HepG2 (cell line): ENCODE data around the gene FALEC. TPM values are rescaled to one million over a fixed set of nuclear protein-coding genes. Genes with fewer than 3 reads are reported as not detected.

Experiments
- CAMTA2 ChIP-seq: sonication (generic); formaldehyde crosslinking; IDR thresholded peaks from 2 replicates; pipeline ENCODE4 v1.4.0; 2020; ENCODE audit warnings: mild to moderate bottlenecking, missing genetic modification reagents, borderline replicate concordance
- GABPB1 ChIP-seq: IDR thresholded peaks from 2 replicates; pipeline ENCODE4 v1.6.1; 2016; ENCODE audit warnings: mild to moderate bottlenecking, missing genetic modification reagents, moderate library complexity, missing compliant biosample characterization
- HOXD1 ChIP-seq: sonication (generic); formaldehyde crosslinking; IDR thresholded peaks from 2 replicates; pipeline ENCODE4 v1.5.0; 2020; ENCODE audit warnings: missing genetic modification reagents
- KDM6A ChIP-seq: IDR thresholded peaks from 2 replicates; pipeline ENCODE4 v1.6.1; 2016; ENCODE audit warnings: low read depth
- KLF13 ChIP-seq: sonication (generic); formaldehyde crosslinking; IDR thresholded peaks from 2 replicates; pipeline ENCODE4 v1.4.0; 2020; ENCODE audit warnings: mild to moderate bottlenecking, missing genetic modification reagents
- MTF1 ChIP-seq: sonication (generic); formaldehyde crosslinking; IDR thresholded peaks from 2 replicates; pipeline ENCODE4 v1.5.0; 2020; ENCODE audit warnings: missing genetic modification reagents
- NFE2L1 ChIP-seq: sonication (generic); formaldehyde crosslinking; IDR thresholded peaks from 2 replicates; pipeline ENCODE4 v1.4.0; 2020; ENCODE audit warnings: missing genetic modification reagents, mild to moderate bottlenecking, borderline replicate concordance
- PRMT3 ChIP-seq: sonication (generic); formaldehyde crosslinking; IDR thresholded peaks from 2 replicates; pipeline ENCODE4 v1.8.1; 2022; ENCODE audit warnings: low read depth, mild to moderate bottlenecking, moderate library complexity, missing genetic modification reagents, borderline replicate concordance
- RARG ChIP-seq: sonication (generic); formaldehyde crosslinking; IDR thresholded peaks from 2 replicates; pipeline ENCODE4 v1.4.0; 2020; ENCODE audit warnings: low read depth, mild to moderate bottlenecking, missing genetic modification reagents
- SKIL ChIP-seq: sonication (generic); formaldehyde crosslinking; IDR thresholded peaks from 2 replicates; pipeline ENCODE4 v1.8.0; 2022; ENCODE audit warnings: missing genetic modification reagents, mild to moderate bottlenecking, moderate library complexity, borderline replicate concordance
- SNAPC2 ChIP-seq: sonication (generic); formaldehyde crosslinking; IDR thresholded peaks from 2 replicates; pipeline ENCODE4 v1.8.1; 2022; ENCODE audit warnings: mild to moderate bottlenecking, missing genetic modification reagents
- SOX6 ChIP-seq, 2 experiments: fragments of 450-650 bp in 1 of 2; sonication (generic) in 1 of 2; formaldehyde crosslinking in 1 of 2; IDR thresholded peaks; 2 replicates each; pipeline versions ENCODE4 v1.4.0 to v1.6.1; 2017 to 2020; ENCODE audit warnings: antibody characterized with exemption in 1 of 2, mild to moderate bottlenecking in 1 of 2, missing genetic modification reagents in 1 of 2
- TBL1XR1 ChIP-seq: fragments of 150-350 bp; IDR thresholded peaks from 2 replicates; pipeline ENCODE4 v1.6.1; 2014; ENCODE audit warnings: borderline replicate concordance, low read length; ENCODE audit not compliant: partially characterized antibody
- THAP9 ChIP-seq: sonication (generic); formaldehyde crosslinking; IDR thresholded peaks from 2 replicates; pipeline ENCODE4; 2020; ENCODE audit warnings: missing genetic modification reagents, mild to moderate bottlenecking, borderline replicate concordance
- YEATS4 ChIP-seq: sonication (generic); formaldehyde crosslinking; IDR thresholded peaks from 2 replicates; pipeline ENCODE4 v1.4.0; 2020; ENCODE audit warnings: missing genetic modification reagents, borderline replicate concordance
- ZBTB1 ChIP-seq: sonication (generic); formaldehyde crosslinking; IDR thresholded peaks from 2 replicates; pipeline ENCODE4 v1.4.0; 2020; ENCODE audit warnings: missing genetic modification reagents, borderline replicate concordance
- ZC3H13 ChIP-seq: sonication (generic); formaldehyde crosslinking; IDR thresholded peaks from 2 replicates; pipeline ENCODE4 v1.8.1; 2023; ENCODE audit warnings: mild to moderate bottlenecking, missing genetic modification reagents, moderate library complexity
- ZNF232 ChIP-seq: sonication (generic); formaldehyde crosslinking; IDR thresholded peaks from 2 replicates; pipeline ENCODE4 v1.4.0; 2020; ENCODE audit warnings: missing genetic modification reagents, borderline replicate concordance
- ZNF253 ChIP-seq: sonication (generic); formaldehyde crosslinking; IDR thresholded peaks from 2 replicates; pipeline ENCODE4 v1.8.0; 2022; ENCODE audit warnings: mild to moderate bottlenecking, missing genetic modification reagents, borderline replicate concordance
- ZNF30 ChIP-seq: sonication (generic); formaldehyde crosslinking; IDR thresholded peaks from 2 replicates; pipeline ENCODE4 v1.5.0; 2020; ENCODE audit warnings: mild to moderate bottlenecking, missing genetic modification reagents
- ZNF614 ChIP-seq: IDR thresholded peaks from 2 replicates; pipeline ENCODE4 v1.6.1; 2018; ENCODE audit warnings: missing biosample characterization, missing genetic modification reagents, inconsistent platforms, borderline replicate concordance
- ZNF644 ChIP-seq: IDR thresholded peaks from 2 replicates; pipeline ENCODE4 v1.6.1; 2016; ENCODE audit warnings: low read depth
- polyA plus RNA-seq, 8 experiments: library from polyadenylated mRNA; depleted of rRNA in 3 of 8; stranded (reverse) in 7 of 8; unstranded in 1 of 8; fragments of >200 nt; fragmentation: Illumina TruSeq in 4 of 8; extraction: Trizol in 4 of 8; gene quantifications; 2 replicates each; pipeline versions ENCODE4 v1.2.1 to v1.2.3, GENCODE V29; 2011 to 2016; ENCODE audit warnings: low read depth in 4 of 8, missing spikeins in 1 of 8, mixed read lengths in 1 of 8; ENCODE audit not compliant: insufficient read depth in 1 of 8
- total RNA-seq, 5 experiments: library from RNA; depleted of rRNA; stranded (reverse); fragments of >200 nt; fragmentation: Illumina TruSeq; extraction: Trizol; gene quantifications; 2 replicates each; pipeline ENCODE4 v1.2.3, GENCODE V29; 2016; ENCODE audit warnings: low read depth in 1 of 5

FALEC gene
- total and polyA plus RNA-seq, 2 of the 13 experiments (the other 11 are each of a cell fraction or from before 2014, with no cell fraction given): 0.33 to 0.71 TPM

GRCh38 chr1:150567717-150568593, 52.4 kb downstream of the FALEC start (continued):
- TF ChIP-seq THAP9 (CRISPR knock-in tag) (peak; percentile 53; the same call in 1 of the 2 replicates), ZC3H13 (CRISPR knock-in tag) (no peak), SKIL (CRISPR knock-in tag) (no peak; the same call in 1 of the 2 replicates), MTF1 (CRISPR knock-in tag) (no peak), SNAPC2 (no peak), TBL1XR1 (peak; percentile 62), NFE2L1 (CRISPR knock-in tag) (no peak), ZNF232 (CRISPR knock-in tag) (no peak), YEATS4 (CRISPR knock-in tag) (peak; percentile 51; the same call in 1 of the 2 replicates), ZBTB1 (CRISPR knock-in tag) (no peak), GABPB1 (CRISPR knock-in tag) (no peak), SOX6 (IDR thresholded peaks at IDR 0.05) (no peak), SOX6 (CRISPR knock-in tag; IDR thresholded peaks at IDR 0.05) (peak; percentile 85), ZNF253 (CRISPR knock-in tag) (no peak), HOXD1 (CRISPR knock-in tag) (no peak), ZNF644 (CRISPR knock-in tag) (peak; percentile 43; the same call in 1 of the 2 replicates), KLF13 (CRISPR knock-in tag) (no peak), PRMT3 (no peak), ZNF30 (no peak), RARG (CRISPR knock-in tag) (no peak), KDM6A (peak; percentile 63), ZNF614 (no peak), CAMTA2 (CRISPR knock-in tag) (no peak)
